ENCODE measurements around the gene AKIRIN2. TPM values are rescaled to one million over a fixed set of nuclear protein-coding genes. Genes with fewer than 3 reads are reported as not detected.
"Not testable (repeated sequence)": the region's sequence is repeated elsewhere in the genome, so short reads cannot be mapped to it uniquely, and the experiment has no call there.

AKIRIN2 gene
- total RNA-seq, 1 donor from 2014 or later: 30.2 TPM

DNA sequence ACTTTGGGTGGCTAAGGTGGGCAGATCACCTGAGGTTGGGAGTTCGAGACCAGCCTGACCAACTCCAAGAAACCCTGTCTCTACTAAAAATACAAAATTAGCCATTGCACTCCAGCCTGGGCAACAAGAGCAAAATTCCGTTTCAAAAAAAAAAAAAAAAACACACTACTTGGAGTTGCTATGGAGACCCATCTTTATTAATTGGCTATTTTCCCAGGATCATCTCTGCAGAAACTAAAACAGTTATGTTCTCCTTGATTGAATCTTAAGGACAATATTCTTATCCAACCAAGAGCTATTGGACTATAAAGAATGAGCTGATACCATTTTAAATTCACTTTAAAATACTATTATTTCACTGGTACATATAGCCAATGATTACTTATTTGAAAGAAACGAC, 14.7 kb downstream of the AKIRIN2 start:
- DNase-seq: no peak

DNA sequence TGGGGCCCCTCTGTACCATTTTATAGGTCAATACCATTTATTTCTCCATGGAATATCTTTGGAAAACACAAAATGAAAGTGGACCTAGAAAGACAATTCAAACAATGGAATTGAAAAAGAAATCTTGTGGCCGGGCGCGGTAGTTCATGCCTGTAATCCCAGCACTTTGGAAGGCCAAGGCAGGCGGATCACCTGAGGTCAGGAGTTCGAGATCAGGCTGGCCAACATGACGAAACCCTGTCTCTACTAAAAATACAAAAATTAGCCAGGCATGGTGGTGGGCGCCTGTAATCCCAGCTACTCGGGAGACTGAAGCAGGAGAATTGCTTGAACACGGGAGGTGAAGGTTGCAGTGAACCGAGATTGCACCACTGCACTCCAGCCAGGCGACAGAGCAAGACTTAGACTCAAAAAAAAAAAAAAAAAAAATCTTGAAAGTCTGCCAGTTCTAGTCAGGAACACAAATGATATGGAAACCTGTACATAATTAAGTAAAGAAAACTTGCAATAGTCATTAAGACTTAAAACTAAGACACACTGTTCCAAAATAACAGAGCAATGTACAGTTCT, 15.3 kb downstream of the AKIRIN2 start:
- not testable (repeated sequence) for DNase-seq

DNA sequence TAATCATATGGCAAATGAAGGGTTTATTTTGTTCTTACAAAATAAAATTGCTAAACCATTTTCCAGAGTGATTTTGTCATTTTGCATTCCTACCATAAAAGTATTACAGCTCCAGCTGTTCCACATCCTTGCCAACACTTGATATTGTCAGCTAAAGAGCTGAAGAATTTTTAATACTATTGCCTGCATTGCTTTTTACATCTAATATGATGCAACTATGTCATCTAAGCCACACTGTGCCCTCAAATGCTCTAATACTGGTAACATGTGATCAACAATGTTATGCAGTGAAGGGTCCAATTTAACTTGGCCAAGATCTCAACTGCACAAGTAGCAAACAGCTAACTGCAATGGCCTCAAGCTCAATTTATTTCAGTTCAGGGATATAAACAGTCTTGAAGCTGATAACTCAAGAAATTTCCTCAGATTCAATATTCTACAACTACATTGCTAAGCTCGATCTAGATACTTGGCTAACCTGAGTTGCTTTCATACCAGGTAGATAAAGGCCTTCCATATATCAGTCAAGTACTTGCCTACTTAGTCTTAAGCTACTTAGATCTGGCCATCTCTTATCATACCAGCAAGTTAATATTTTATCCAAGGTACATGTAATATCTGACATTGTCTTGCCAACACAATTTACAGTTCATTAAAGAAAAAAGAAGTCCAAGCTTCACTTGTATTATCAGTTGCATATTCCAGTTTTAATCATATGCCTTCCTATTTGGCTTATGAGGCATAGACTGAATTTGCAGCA, 17.0 kb downstream of the AKIRIN2 start:
- no peak for DNase-seq

DNA sequence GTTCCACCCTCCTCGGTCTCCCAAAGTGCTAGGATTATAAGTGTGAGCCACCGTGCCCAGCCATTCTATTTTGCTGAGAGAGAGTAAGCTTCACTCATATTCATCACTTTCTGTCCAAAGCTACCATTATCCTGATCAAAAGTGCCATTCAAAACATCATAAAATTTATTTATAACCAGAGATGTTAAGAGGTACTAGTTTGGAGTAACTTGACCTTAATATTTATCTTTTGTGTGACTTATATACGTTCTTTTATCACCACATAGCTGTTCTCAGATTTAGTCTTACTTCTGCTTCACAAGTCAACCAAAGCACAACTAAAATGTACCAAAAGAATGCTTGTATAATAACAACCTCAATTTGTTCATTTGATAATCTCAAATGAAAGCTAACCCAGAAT, 18.1 kb downstream of the AKIRIN2 start:
- no peak for DNase-seq

DNA sequence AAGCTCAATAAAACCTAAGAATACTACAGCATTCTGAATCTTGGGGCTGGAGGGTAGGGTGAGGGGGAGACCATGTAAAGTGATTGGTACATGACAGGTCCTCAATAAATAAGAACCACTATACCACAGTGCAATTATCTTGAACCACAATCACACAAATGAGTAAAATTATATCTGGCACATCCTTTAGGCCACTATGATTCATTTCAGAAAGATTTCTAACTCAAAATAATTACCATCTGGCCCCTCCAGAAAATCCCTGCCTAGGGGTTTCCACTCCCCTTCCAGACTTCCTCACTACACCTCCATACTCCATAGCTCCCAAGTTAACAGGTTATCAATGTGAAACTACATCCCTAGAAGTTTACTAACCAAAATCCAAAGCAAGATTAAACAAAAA, 19.7 kb downstream of the AKIRIN2 start:
- DNase-seq: no peak

DNA sequence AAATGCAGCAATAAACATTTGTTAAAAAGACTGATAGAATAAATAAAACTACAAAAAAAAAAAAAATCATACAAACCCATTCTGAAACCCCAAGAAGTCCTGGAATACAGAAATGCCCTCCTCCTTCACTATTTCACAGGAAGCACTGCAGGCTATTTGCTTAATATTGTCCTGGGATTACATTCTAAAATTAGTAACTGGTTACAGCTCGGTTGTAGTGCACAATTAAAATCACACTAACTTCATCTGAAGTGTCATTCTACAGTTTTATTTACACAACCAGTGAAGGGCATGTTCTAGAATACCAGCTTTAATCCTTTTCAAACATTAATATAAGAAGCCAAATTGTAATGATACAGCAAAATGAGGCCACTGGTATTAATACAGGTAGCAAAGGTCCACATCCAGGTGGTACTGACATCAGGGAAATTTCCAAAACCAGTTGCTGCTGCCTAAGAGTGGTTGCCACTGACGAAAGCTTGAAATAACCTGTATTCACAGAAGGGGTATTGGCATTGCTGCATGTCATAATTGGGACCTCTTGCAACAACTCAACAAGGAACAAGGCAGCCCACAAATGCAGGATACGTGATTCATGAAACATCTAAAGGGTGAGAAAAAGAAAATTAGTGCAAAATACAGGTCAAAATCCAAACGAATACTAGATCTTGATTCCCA, 26.9 kb downstream of the AKIRIN2 start:
- no peak for DNase-seq

DNA sequence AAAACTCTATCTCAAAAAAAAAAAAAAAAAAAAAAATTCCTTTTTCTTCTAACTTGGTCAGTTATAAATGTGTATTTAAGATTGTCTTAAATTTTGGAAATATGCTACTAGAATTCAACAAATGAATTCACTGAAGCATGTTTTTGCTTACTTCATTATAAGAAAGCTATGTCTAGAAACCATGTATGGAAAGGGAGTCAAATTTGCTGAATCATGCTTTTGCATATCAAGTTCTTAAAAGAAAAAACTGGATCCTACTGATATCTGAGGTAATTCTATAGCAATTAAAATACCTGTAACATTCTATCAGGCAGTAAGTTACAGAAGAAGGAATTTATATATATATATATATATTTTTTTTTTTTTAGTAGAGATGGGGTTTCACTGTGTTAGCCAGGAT, 27.7 kb downstream of the AKIRIN2 start:
- DNase-seq: no peak

DNA sequence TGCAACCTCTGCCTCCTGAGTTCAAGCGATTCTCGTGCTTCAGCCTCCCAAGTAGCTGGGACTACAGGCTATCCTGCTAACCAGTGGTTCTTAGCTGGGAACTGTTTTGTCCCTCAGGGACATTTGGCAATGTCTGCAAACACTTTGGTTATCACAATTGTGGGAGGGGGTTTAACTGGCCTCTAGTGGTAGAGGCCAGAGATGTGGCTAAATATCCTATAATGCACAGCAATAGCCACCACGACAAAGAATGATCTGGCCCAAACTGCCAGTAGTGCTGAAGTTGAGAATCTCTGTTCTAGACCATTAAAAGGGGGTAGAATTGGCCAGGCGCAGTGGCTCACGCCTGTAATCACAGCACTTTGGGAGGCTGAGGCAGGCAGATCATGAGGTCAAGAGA, 28.8 kb downstream of the AKIRIN2 start:
- no peak for DNase-seq

DNA sequence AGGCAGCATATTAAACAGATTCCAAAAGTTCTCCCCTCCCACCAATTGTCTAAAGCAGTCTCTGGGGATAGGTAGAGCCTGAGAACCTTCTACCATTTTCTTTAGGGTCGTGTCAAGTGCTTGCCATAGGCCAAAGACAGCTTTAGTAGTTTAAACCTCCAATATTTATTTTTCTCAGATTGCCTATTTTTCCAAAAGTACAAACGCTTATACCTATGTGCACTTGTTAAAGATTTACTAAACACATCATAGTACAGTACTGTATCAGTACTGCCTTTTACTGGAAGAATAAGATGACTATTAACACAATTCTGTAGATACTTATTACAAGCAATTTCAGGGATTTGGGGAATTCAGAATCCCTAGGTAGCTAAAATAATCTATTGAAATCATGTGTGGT, 29.4 kb downstream of the AKIRIN2 start:
- no peak for DNase-seq

DNA sequence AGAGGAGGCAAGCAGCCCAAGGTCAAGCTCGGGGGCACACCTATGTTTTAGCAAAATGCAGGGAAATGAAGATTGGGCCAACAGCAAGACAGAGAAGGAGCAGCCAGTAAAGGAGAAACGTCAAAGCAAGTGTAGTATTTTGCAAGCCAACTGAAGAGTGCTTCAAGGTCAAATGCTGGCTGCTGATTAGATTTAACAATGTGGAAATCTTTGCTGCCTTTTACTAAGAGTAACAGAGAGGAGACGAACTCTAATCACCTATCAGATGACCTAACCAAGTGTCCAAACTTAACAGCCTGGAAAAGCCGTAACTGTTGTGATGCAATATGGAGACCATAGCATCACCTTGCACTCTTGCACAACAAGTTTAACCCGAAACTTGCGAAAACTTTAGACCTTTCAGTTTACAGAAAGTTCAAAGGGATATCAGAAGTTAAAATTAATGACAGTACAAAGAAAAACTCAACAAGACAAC, 30.4 kb downstream of the AKIRIN2 start:
- DNase-seq: no peak

DNA sequence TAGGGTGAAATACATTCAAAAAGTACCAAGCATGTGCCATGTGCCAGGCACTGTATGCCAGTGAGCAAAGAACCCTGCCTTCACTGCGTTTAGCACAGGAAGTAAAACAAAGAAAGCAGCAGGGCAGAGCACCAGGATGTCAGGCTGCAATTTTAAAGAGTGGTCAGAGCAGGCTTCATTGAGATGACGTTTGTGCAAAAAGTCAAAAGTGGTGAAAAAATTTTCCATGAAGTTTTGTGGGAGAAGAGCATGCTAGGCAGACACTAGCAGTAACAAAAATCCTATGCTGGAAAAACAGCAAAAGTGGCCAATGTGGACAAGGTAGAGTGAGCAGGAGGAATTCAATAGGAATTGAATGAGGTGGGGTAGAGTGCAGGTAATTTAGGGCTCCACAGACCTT, 31.3 kb downstream of the AKIRIN2 start:
- no peak for DNase-seq

DNA sequence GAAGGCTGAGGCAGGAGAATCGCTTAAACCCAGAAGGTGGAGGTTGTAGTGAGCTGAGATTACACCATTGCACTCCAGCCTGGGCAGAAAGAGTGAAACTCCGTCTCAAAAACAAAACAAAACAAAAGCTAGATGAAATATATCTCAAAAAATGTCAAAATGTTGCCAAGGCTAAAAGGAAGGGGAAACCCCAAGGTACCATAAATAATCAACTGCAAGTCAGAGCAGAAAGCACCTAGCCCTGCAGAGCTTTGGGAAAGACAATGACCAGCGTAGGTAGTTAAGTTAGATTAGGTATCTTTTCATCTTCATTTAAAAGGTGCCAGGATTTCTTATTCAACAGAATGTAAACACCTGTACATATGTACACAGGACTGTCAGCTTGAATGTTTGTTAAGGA, 33.0 kb downstream of the AKIRIN2 start:
- DNase-seq: no peak

DNA sequence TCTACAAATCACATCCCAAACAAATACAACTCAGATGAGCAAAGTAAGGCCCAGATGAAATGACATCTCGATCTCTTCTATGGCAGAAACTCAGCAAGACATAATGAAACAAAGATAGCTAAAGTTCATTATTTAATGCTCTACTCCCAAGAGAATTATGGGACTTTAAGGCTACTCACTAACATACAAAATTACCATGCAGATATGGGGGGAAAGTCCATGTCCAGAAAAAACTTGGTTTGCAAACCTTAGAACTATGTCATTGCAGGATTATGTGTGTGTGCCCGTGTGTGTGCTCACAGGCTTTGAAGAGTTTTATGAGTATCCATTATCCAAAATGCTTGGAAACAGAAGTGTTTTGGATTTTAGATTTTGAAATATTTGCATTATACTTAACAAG, 34.0 kb downstream of the AKIRIN2 start:
- no peak for DNase-seq

DNA sequence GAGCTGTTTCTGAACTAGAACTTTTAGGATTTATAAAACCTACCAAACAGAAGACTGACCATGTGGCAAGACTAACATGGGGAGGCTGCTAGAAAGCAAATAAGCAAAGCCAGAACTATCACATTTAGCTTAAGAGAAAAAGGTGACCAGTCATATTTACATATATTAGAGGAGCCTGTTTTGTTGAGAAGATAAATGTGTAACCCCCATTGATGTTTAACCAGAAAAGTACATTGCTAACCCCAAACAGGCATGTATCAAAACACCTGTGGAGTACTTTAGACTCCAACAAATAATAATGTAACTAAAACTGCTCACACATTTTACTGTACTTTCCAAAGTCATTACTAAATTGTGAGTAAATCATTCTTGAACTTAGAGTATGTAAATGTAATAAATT, 35.0 kb downstream of the AKIRIN2 start:
- no peak for DNase-seq

DNA sequence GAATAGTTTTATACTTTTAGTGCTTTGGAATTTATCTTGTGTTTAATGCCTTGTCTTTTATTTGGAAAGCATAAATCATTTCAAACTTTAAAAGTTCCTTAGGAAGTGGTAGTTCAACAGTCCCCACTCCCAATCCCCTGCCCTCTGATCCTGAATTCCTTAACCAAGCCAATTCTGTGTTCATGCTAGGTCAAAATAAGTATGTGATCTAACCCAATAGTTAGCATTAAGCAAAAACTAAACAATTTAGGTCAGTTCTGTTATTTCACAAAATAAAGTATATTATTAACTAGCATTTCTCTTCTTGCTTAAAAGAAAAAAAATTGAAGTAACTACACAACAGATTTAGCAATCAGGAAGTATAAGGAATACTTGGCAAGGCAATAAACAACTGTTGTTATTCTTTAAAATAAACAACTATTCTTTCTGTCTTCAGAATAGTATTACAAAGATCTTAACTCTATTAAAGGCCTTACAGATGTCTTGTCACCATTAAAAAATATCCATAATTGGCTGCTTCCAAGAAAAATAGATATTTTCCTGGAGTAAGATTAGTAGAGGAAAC, 37.0 kb downstream of the AKIRIN2 start:
- no peak for DNase-seq

DNA sequence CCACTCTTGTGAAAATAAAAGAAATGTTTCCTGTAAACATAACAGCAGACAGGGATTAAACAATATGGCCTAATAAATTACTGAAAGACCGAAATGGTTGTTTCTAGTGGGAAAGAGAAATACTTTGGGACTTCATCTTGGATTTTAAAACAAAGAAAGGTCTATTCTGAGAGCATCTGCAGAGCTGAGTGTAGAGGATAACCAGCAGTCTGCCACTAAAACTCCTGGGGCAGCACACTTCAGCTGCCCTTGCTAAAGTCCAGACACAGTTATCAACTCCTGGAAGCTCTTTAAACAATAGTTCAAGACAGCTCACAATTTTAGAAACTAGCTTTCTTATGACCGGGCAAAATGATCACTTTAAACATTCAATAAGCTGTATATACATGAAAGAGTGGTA, 38.6 kb downstream of the AKIRIN2 start:
- no peak for DNase-seq

DNA sequence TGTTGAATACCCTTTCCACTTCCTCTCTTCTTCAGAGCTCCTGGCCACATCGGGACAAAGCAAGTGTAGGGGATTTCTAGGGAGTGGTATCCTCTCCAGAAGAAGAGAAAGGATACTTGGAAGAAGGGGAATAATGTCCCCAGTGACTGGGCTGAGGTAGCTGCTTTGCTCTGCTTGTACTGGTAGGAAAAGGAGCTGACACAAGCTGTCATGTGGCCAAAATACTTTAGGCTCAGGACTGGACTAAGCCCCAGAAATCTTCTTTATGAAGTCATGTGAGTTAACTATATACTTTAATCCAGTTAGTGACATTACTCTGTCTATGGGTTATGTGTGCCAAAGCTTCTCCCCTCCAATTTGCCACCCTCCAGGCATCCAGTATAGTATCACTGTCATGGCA, 40.5 kb downstream of the AKIRIN2 start:
- DNase-seq: no peak

DNA sequence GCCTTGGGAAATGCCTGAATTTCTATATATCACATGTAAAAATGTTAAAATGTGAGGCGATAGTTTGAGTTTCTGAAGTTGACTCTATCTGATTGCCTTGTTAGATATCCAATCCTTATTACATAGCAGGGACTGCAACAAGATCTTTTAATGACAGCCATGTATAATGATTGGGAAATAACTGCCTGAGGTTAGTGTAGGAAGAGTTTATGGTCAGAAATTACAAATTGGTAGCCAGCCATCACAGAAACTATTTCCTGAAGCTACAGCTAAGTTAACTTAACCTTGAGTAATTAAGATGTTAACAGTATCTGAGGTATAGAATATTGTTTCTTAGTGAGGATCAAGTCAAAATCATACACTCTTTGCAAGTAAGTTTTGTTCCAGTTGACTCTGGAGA, 41.0 kb downstream of the AKIRIN2 start:
- no peak for DNase-seq

DNA sequence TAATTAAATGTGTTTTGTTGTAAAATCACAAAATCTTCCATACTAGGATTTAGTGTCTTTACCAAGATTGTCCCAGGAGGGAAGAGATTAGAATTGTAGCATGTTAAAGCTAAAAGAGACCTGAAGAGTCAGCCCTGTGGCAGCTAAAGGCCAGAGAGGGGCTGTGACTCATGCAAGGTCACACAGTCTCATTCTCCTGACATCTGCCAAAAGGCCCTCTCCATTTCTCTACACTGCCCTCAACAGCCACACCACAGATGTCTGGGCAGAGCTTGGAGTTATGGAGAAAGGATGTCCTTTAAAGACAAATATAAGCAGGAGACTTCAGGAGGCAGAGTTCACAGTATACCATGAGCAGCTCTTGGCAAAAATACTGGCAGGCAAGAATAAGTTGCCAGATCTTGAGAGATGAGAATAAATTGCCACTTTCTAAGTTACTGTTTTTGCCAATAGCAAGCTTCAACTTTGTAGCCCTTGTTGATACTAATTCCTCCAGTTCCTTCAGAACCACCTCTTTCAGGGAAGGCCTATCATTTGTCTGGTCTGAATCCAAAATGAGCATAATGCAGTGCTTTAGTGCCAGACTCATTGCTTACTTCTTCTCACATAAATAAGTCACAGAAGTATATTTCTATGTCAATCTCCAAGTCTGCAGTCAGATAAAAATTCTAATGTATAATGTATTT, 41.7 kb downstream of the AKIRIN2 start:
- DNase-seq: no peak

DNA sequence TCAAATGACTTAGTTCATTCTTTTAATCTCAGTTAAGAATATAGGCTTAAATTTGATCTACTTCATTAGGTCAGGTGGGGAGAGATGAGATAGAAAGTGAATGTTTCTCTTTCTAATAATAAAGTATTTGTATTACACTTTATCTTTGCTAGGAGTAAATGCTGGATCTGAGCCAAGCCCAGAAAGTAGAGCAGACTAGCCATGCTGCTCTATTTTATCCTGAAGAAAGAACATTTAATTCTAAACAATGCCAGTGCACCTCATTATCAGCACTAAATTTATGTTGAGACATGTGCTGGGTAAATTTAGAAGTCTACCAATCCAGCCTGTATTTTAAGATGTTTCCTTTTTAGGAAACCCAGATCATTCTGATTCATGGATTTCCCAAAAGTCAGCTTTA, 43.5 kb downstream of the AKIRIN2 start:
- DNase-seq: no peak

DNA sequence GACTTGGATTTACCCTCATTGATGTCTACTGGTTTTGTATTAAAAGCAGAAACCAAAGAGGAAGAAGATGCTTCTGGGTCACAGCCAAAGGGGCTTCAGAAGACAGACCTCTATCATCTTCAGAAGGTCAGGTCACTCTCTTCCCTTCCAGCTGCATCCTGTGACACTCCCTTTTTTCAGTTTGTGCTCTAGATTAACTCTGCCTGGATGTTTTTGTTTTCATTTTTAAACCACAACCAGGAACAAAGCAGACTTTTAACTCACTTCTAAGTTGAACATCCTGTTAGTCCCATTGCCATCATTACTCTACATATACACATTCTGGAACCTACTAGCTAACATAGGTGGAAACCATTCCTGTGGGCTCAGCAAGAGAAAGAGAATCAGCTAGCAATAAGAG, 45.2 kb downstream of the AKIRIN2 start:
- no peak for DNase-seq

DNA sequence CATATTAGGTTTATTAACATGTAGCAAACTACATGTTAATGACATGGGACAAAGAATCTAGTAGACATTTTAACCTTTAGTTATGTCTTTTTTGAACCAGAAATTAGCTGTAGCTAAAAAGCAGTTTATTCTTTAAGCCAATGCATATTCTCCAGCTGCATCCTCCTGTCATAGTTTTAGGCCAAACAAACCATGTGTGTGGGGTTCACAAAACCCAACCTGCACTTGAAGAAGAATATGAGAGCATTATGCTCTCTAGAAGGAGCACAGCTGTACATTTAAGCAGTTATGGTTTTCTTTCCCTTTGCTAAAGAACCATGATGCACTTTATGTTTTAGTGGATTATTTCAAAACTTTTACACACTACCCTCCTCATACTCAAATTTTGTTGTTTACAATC, 46.2 kb downstream of the AKIRIN2 start:
- DNase-seq: no peak

Data from skin of body (tissue), 2 donors.